HCT116 (cell line): Measurements from ENCODE around the gene SDK2.

Experiments
- CTCF ChIP-seq, 3 experiments: fragments of 200-600 bp in 1 of 3; sonication (generic) in 1 of 3; IDR thresholded peaks in 2 of 3; conservative IDR thresholded peaks in 1 of 3; 2 replicates each; pipeline ENCODE4 v1.5.1; 2012 to 2017; ENCODE audit warnings: low read depth in 2 of 3, low read length in 2 of 3, antibody characterized with exemption in 1 of 3, borderline replicate concordance in 1 of 3, control low read depth in 1 of 3, mild to moderate bottlenecking in 1 of 3, mixed read lengths in 1 of 3, mixed run types in 1 of 3, moderate library complexity in 1 of 3; ENCODE audit not compliant: insufficient read depth in 1 of 3
- EZH2 ChIP-seq: fragments of 200-600 bp; sonication (generic); IDR thresholded peaks from 2 replicates; pipeline ENCODE4 v1.6.1; 2017; ENCODE audit warnings: antibody characterized with exemption, mixed run types
- POLR2AphosphoS5 ChIP-seq: IDR thresholded peaks from 2 replicates; pipeline ENCODE4 v1.6.1; 2011; ENCODE audit warnings: mild to moderate bottlenecking, low read depth, low read length, moderate library complexity
- REST ChIP-seq: IDR thresholded peaks from 2 replicates; pipeline ENCODE4 v1.6.1; 2012; ENCODE audit warnings: low read depth
- SIN3A ChIP-seq: IDR thresholded peaks from 2 replicates; pipeline ENCODE4 v1.6.1; 2012; ENCODE audit warnings: low read depth
- YY1 ChIP-seq: IDR thresholded peaks from 2 replicates; pipeline ENCODE4 v1.6.1; 2011; ENCODE audit warnings: low read length, low read depth, moderate library complexity, mild to moderate bottlenecking; ENCODE audit not compliant: insufficient replicate concordance; ENCODE audit errors: extremely low read depth
- ZNF274 ChIP-seq: fragments of 200-500 bp; sonication (Bioruptor generic); IDR thresholded peaks from 2 replicates; pipeline ENCODE4 v1.6.1; 2014; ENCODE audit warnings: mild to moderate bottlenecking, low read depth, low read length, inconsistent platforms

GRCh38 chr17:73340093-73340596 is 304.1 kb downstream of the SDK2 start:
- peak in 2 of 3 experiments; percentile 55 to 63; a peak in 4 of 6 replicates for TF ChIP-seq CTCF (IDR thresholded peaks at IDR 0.05 in 2 of 3, conservative IDR thresholded peaks at IDR 0.05 in 1 of 3; ENCODE audit: borderline replicate concordance in 1 of 3, insufficient read depth in 1 of 3, low read depth in 2 of 3, low read length in 2 of 3)
- TF ChIP-seq EZH2 = no peak
- no peak for TF ChIP-seq ZNF274
- no peak for TF ChIP-seq REST
- peak; percentile 31 for TF ChIP-seq YY1
- TF ChIP-seq SIN3A = no peak
- TF ChIP-seq POLR2AphosphoS5 = peak; percentile 48; the same call in 1 of the 2 replicates
